Measurements from ENCODE around the gene MEIS3.
"Not testable (repeated sequence)": the region's sequence is repeated elsewhere in the genome, so short reads cannot be mapped to it uniquely, and the experiment has no call there.

The MEIS3 gene

DNA sequence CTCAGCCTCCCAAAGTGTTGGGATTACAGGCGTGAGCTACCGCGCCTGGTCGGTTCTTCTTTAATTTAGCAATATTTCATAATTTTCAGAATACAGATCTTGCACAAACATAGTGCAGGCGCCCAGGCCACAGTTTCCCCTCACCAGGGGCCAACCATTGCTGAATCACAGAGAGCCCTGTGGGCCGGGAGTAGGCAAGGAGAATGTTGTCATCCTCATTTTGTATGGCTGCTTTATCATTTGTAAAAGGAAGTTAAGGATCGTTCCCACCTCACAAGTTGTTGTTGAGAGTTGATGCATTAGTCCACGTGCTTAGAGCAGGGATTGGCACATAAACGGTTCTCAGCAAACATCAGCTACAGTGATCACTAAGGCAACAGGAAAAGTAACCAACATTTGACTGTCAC is 30.2 kb downstream of the MEIS3 start:
- H3K9me3 Mint-ChIP-seq (ENCODE audit: low read depth) = no peaks in the 10 kb centered on the region
- H3K4me3 Mint-ChIP-seq = no peak overlapping the region
- H3K36me3 Mint-ChIP-seq = no peaks in the 10 kb centered on the region
- H3K27me3 Mint-ChIP-seq = peaks cover 4% of the 10 kb centered on the region
- peaks cover 4% of the 10 kb centered on the region for H3K4me1 Mint-ChIP-seq (ENCODE audit: low read depth)
- no peak overlapping the region for H3K27ac Mint-ChIP-seq

DNA sequence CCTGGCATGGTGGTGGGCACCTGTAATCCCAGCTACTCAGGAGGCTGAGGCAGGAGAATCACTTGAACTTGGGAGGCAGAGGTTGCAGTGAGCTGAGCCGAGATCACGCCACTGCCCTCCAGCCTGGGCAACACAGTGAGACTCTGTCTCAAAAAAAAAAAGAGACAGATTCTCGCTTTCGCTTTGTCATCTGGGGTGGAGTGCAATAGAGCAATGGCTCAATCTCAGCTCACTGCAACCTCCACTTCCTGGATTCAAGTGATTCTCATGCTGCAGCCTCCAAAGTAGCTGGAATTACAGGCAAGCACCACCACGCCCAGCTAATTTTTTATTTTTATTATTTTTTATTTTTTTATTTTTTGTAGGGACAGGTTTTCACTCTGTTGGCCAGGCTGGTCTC is 30.6 kb downstream of the MEIS3 start:
- not testable (repeated sequence) for H3K4me3 Mint-ChIP-seq; H3K36me3 Mint-ChIP-seq; H3K4me1 Mint-ChIP-seq (ENCODE audit: low read depth); H3K27me3 Mint-ChIP-seq; H3K9me3 Mint-ChIP-seq (ENCODE audit: low read depth); H3K27ac Mint-ChIP-seq

DNA sequence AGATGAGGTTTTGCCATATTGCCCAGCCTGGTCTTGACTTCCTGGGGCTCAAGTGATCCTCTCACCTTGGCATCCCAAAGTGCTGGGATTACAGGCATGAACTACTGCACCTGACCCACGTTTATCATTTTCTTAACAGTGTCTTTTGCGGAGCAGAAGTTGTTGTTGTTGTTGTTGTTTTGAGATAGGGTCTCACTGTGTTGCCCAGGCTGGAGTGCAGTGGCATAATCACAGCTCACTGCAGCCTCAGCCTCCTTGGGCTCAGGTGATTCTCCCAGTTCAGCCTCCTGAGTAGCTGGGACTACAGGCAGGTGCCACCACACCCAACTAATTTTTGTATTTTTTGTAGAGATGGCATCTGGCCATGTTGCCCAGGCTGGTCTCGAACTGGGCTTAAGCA is 31.7 kb downstream of the MEIS3 start:
- H3K4me1 Mint-ChIP-seq (ENCODE audit: low read depth) = peaks cover 10% of the 10 kb centered on the region
- not testable (repeated sequence) for H3K27ac Mint-ChIP-seq; H3K9me3 Mint-ChIP-seq (ENCODE audit: low read depth)

DNA sequence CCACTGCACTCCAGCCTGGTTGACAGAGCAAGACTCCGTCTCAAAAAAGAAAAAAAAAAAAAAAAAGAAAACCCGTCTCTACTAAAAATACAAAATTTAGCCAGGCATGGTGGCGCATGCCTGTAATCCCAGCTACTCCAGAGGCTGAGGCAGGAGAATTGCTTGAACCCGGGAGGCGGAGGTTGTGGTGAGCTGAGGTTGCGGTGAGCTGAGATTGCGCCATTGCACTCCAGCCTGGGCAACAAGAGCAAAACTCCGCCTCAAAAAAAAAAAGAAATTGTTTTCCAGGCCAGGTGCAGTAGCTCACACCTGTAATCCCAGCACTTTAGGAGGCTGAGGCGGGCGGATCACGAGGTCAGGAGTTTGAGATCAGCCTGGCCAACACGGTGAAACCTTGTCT is 32.7 kb downstream of the MEIS3 start:
- not testable (repeated sequence) for H3K36me3 Mint-ChIP-seq; H3K9me3 Mint-ChIP-seq (ENCODE audit: low read depth); H3K27ac Mint-ChIP-seq; H3K27me3 Mint-ChIP-seq; H3K4me3 Mint-ChIP-seq
- peaks cover 17% of the 10 kb centered on the region for H3K4me1 Mint-ChIP-seq (ENCODE audit: low read depth)

More for the DNA sequence above, 31.7 kb downstream of the MEIS3 start:
- not testable (repeated sequence) for H3K4me3 Mint-ChIP-seq, H3K36me3 Mint-ChIP-seq, H3K27me3 Mint-ChIP-seq

DNA sequence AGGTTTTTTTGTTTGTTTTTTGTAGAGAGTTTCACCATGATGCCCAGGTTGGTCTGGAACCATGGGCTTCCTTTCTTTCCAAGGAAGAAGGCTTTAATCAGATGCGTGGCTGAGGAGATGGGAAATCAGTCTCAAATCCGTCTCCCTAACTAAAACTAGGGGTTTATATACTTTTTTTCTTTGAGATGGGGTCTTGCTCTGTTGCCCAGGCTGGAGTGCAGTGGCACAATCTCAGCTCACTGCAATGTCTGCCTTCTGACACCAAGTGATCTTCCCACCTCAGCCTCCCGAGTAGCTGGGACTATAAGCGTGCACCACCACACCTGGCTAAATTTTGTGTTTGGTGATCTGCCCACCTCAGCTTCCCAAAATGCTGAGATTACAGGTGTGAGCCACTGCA is 34.8 kb downstream of the MEIS3 start:
- H3K4me1 Mint-ChIP-seq (ENCODE audit: low read depth) = peaks cover 17% of the 10 kb centered on the region
- H3K36me3 Mint-ChIP-seq; H3K9me3 Mint-ChIP-seq (ENCODE audit: low read depth); H3K27ac Mint-ChIP-seq; H3K27me3 Mint-ChIP-seq; H3K4me3 Mint-ChIP-seq: not testable (repeated sequence)

DNA sequence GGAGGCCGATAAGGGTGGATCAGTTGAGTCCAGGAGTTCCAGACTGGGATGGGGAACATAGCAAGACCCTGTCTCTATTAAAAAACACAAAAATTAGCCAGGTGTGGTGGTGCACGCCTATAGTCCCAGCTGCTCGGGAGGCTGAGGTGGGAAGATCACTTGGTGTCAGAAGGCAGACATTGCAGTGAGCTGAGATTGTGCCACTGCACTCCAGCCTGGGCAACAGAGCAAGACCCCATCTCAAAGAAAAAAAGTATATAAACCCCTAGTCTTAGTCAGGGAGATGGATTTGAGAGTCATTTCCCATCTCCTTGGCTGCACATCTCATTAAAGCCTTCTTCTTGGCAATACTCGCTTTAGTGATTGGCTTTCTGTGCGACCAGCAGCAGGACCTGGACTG is 35.4 kb downstream of the MEIS3 start:
- H3K4me3 Mint-ChIP-seq; H3K27ac Mint-ChIP-seq; H3K9me3 Mint-ChIP-seq (ENCODE audit: low read depth); H3K27me3 Mint-ChIP-seq; H3K36me3 Mint-ChIP-seq: not testable (repeated sequence)
- peaks cover 17% of the 10 kb centered on the region for H3K4me1 Mint-ChIP-seq (ENCODE audit: low read depth)

DNA sequence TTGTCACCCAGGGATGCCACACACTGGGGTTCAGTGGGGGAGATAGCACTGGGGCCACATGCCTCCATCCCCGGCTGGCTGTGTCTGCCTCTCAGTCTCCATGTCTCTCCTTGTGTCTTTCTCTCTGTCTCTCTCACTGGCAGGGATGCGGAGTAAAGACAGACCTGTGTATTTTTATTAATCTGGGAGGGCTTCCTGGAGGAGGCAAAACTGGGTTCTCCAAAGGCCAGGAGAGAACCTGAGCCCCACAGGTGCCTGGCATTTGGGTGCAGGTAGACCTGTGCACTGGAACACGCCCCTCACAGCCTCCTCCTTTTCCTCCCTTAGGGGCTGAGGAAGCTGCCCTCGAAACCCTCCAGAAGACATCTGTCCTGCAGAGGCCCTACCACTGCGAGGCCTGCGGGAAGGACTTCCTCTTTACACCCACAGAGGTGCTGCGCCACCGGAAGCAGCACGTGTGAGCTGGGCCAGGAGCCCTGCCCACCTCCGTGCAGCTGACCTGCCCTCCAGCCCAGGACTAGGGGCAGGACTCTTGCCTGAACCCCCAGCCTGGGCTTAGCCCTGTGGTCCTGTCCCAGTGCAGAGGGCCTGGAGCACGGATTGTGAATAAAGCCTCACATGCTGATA is 37.6 kb downstream of the MEIS3 start:
- Mint-ChIP-seq H3K27me3 (no peaks in the 10 kb centered on the region), H3K4me3 (no peak overlapping the region), H3K36me3 (no peaks in the 10 kb centered on the region), H3K27ac (no peak overlapping the region), H3K4me1 (ENCODE audit: low read depth) (peaks cover 17% of the 10 kb centered on the region), H3K9me3 (ENCODE audit: low read depth) (no peaks in the 10 kb centered on the region)

DNA sequence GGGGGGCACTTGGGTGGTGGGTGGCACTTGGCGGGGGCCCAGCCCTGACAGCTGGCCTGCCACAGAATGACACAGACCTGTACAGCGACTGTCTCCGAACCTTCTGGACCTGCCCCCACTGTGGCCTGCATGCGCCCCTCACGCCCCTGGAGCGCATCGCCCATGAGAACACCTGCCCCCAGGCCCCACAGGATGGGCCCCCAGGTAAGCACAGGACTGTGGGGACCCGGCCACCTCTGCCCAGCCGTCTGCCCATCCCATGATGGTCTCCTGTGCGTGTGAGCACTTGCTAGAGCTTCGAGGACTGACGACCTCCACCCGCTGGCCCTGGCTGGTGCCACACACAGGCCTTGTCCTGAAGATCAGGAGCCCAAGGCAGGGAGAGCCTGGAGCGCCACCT is 38.2 kb downstream of the MEIS3 start:
- Mint-ChIP-seq H3K4me1 (ENCODE audit: low read depth) (peaks cover 17% of the 10 kb centered on the region), H3K4me3 (no peak overlapping the region), H3K27me3 (no peaks in the 10 kb centered on the region), H3K9me3 (ENCODE audit: low read depth) (no peaks in the 10 kb centered on the region), H3K36me3 (no peaks in the 10 kb centered on the region), H3K27ac (no peak overlapping the region)

DNA sequence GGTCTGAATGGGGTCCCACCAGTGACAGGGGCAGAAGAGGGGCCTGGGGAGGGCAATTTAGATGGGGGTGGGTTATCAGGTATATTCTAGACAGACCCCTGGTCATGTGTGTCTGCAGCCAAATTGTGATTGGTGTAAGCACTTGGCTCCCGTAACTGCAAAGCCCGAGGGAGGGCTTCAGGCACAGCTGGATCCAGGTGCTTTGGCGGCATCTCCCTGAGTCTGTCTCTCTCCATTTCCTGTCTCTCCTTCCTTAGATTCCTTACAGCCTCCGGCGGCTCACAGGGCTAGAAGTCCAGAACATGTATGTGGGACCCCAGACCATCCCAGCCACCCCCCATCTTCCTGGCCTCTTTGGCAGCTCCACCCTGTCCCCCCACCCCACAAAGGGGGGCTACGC is 38.8 kb downstream of the MEIS3 start:
- H3K36me3 Mint-ChIP-seq = no peaks in the 10 kb centered on the region
- no peak overlapping the region for H3K27ac Mint-ChIP-seq
- peaks cover 17% of the 10 kb centered on the region for H3K4me1 Mint-ChIP-seq (ENCODE audit: low read depth)
- H3K4me3 Mint-ChIP-seq = no peak overlapping the region
- H3K9me3 Mint-ChIP-seq (ENCODE audit: low read depth) = no peaks in the 10 kb centered on the region
- no peaks in the 10 kb centered on the region for H3K27me3 Mint-ChIP-seq

DNA sequence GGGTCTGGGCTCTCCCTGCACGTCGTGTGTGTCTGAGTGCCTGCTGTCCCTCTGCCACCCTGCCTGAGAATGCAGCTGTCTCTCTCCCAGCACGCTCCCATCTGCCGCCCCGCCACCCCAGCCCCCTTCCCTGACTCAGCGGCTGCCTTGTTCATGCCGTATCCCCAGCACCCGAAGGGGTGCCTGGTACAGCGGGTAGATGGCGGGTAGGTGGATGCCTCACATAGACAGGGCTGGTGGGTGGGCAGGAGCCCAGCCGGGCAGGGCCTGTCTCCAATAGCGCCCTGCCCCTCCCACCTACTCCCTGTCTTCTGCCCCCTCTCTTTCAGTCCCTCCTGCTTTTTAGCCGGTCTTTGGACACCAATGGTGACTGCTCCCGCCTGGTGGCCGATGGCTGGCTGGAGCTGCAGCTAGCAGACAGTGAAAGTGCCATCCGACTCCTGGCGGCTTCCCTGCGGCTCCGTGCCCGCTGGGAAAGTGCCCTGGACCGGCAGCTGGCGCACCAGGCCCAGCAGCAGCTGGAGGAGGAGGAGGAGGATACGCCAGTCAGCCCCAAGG is 39.9 kb downstream of the MEIS3 start:
- H3K27me3 Mint-ChIP-seq = no peaks in the 10 kb centered on the region
- H3K9me3 Mint-ChIP-seq (ENCODE audit: low read depth) = no peaks in the 10 kb centered on the region
- H3K36me3 Mint-ChIP-seq = no peaks in the 10 kb centered on the region
- peaks cover 17% of the 10 kb centered on the region for H3K4me1 Mint-ChIP-seq (ENCODE audit: low read depth)
- H3K27ac Mint-ChIP-seq = no peak overlapping the region
- no peak overlapping the region for H3K4me3 Mint-ChIP-seq

DNA sequence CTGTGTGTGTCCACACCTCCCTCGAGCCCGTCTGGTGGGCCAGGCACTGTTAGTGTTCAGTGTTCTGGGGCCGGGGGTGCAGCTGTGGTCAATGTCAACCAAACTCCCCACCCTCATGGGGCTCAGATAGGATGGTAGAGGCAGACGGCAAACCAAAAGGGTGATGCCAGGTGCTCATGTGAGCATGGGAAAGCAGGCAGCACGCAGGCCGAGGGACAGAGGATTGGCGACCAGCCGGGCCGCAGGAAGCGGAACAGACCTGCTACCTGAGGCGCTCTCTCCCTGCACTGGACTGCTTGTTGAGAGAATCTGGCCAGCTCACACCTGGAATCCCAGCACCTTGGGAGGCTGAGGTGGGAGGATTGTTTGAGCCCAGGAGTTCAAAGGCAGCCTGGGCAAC is 41.1 kb downstream of the MEIS3 start:
- H3K9me3 Mint-ChIP-seq (ENCODE audit: low read depth) = no peaks in the 10 kb centered on the region
- no peak overlapping the region for H3K27ac Mint-ChIP-seq
- peaks cover 13% of the 10 kb centered on the region for H3K4me1 Mint-ChIP-seq (ENCODE audit: low read depth)
- no peak overlapping the region for H3K4me3 Mint-ChIP-seq
- H3K27me3 Mint-ChIP-seq = no peaks in the 10 kb centered on the region
- H3K36me3 Mint-ChIP-seq = no peaks in the 10 kb centered on the region

DNA sequence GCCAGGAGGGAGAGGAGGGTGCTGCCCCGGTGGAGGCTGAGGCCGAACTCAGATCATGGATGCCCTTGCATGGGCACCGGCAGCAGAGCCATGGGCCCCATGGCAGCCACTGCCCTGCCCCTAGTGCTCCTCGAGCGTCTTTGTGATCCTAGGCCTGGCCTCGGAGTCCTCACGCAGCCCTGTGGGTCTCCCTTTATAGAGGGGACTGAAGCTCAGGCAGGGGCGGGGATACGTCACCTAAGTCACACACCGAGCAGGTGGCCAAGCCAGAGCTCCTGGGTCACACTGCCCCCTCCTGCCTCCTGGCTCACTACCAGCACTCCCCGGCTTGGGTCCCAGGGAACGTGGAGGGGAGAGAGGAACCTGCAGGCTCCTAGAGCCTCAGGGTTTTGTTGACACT is 41.5 kb downstream of the MEIS3 start:
- Mint-ChIP-seq H3K36me3 (no peaks in the 10 kb centered on the region), H3K27me3 (no peaks in the 10 kb centered on the region), H3K27ac (no peak overlapping the region), H3K4me3 (no peak overlapping the region), H3K4me1 (ENCODE audit: low read depth) (peaks cover 11% of the 10 kb centered on the region), H3K9me3 (ENCODE audit: low read depth) (no peaks in the 10 kb centered on the region)

DNA sequence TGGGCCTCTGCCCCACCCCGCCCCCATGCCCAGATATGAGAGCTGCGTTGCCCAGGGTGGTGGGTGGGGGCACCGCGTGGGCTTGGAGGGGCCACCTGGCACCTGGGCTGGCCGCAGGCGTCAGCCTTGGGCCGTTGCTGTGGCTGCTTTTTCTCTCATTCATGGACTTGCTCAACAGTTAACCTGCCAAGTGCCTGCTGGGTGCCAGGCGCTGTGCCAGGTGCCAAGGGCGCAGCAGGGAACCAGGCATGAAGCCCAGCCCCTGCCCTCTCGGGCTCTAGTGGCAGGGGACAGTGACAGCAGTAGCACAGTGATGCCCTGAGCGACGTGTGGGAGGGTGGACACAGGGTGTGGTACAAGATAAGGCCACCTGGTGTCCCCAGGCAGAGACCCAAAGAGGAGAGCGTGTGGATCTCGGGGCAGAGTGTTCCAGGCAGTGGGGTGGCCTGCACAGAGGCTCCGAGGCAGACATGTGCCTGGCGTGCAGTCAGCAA is 42.1 kb downstream of the MEIS3 start:
- H3K36me3 Mint-ChIP-seq = no peaks in the 10 kb centered on the region
- no peak overlapping the region for H3K27ac Mint-ChIP-seq
- H3K27me3 Mint-ChIP-seq = no peaks in the 10 kb centered on the region
- no peak overlapping the region for H3K4me3 Mint-ChIP-seq
- H3K4me1 Mint-ChIP-seq (ENCODE audit: low read depth) = peaks cover 9% of the 10 kb centered on the region
- H3K9me3 Mint-ChIP-seq (ENCODE audit: low read depth) = no peaks in the 10 kb centered on the region

DNA sequence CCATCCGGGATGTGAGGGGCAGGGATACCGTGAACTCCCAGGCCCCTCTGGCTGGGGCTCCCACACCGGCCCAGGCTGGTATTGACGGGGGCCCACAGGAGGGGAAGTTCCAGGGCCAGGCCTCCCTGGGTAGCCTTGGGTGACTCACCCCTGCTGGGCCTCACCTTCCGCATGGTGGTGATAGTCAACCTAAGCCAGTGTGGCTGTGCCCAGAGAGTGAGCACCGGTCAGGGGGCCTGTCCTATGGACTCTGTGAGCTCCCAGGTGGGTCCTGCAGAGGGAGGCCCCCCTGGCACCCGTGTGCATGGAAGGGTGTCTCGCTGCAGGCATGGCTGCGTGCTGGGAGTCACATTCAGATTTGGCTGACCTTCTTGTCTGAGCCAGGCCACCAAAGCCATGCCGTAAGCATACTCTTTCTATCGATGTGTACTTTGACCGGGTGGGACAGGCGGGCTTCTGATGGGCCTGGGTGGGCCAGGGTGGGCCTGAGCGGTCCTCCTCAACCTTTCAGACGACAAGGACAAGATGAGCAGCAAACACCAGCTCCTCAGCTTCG is 42.7 kb downstream of the MEIS3 start:
- Mint-ChIP-seq H3K27me3 (no peaks in the 10 kb centered on the region), H3K4me3 (no peak overlapping the region), H3K4me1 (ENCODE audit: low read depth) (peaks cover 4% of the 10 kb centered on the region), H3K36me3 (no peaks in the 10 kb centered on the region), H3K9me3 (ENCODE audit: low read depth) (no peaks in the 10 kb centered on the region), H3K27ac (no peak overlapping the region)

DNA sequence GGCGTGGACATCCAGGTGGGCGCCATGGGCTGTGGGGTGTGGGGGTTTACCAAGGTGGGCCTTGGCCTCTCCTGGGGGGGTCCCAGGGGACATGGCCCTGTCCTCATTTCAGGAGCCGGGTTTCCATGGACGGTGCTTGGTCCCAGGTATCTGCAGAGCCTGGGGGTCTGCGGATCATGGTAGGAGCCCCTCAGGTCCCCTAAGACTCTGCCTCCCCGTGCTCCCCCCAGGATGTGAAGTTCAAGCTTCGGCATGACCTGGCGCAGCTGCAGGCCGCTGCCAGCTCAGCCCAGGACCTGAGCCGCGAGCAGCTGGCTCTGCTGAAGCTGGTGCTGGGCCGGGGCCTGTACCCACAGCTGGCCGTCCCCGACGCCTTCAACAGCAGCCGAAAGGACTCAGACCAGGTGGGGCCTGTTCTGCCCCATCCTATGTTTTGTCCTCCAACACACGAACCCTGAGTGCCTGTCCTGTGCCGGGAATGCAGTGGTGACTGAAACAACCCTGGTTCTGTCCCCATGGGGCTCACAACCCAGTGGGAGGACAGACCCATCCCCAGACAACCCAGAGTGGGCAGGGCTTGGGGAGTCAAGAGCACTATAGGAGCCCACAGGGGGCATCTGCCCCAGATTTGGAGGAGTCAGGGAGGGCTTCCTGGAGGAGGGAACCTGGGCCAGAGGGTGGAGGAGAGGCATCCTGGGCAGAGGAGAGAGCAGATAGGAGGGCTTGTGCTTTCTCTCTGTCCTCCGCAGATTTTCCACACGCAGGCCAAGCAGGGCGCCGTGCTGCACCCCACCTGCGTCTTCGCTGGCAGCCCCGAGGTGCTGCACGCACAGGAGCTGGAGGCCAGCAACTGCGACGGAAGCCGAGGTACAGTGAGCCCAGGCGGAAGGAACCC is 43.4 kb downstream of the MEIS3 start:
- Mint-ChIP-seq H3K36me3 (no peaks in the 10 kb centered on the region), H3K4me3 (no peak overlapping the region), H3K9me3 (ENCODE audit: low read depth) (no peaks in the 10 kb centered on the region), H3K27me3 (no peaks in the 10 kb centered on the region), H3K4me1 (ENCODE audit: low read depth) (no peaks in the 10 kb centered on the region), H3K27ac (no peak overlapping the region)
